HepG2 (cell line): Measurements from ENCODE around the gene HABP4. TPM values are rescaled to one million over a fixed set of nuclear protein-coding genes. Genes with fewer than 3 reads are reported as not detected.
A peak's percentile ranks its signal among the peaks of the same experiment; 100 is the strongest.

ENCODE experiments used
- AKAP8 ChIP-seq: sonication (generic); formaldehyde crosslinking; IDR thresholded peaks from 2 replicates; pipeline ENCODE4 v1.5.1; 2020; ENCODE audit warnings: mild to moderate bottlenecking, missing genetic modification reagents
- ASH2L ChIP-seq: fragments of 300-600, 200-600 bp; sonication (generic); IDR thresholded peaks from 2 replicates; pipeline ENCODE4 v1.7.0; 2017; ENCODE audit warnings: low read depth, mild to moderate bottlenecking, moderate library complexity, mixed read lengths, low read length; ENCODE audit not compliant: insufficient read length
- ETV5 ChIP-seq: IDR thresholded peaks from 2 replicates; pipeline ENCODE4 v1.6.1; 2018; ENCODE audit warnings: missing biosample characterization, missing genetic modification reagents, inconsistent platforms, borderline replicate concordance
- FOSL2 ChIP-seq: sonication (generic); formaldehyde crosslinking; IDR thresholded peaks from 2 replicates; pipeline ENCODE4 v1.4.0; 2020; ENCODE audit warnings: missing genetic modification reagents
- HCFC1 ChIP-seq: fragments of 150-350 bp; IDR thresholded peaks from 2 replicates; pipeline ENCODE4 v1.6.1; 2014; ENCODE audit warnings: low read depth, low read length
- HOMEZ ChIP-seq: IDR thresholded peaks from 2 replicates; pipeline ENCODE4 v1.6.1; 2016; ENCODE audit warnings: low read depth
- NFKBIZ ChIP-seq: IDR thresholded peaks from 2 replicates; pipeline ENCODE4 v1.6.1; 2018; ENCODE audit warnings: missing genetic modification reagents, missing compliant biosample characterization
- SYNCRIP ChIP-seq: fragments of 200-400 bp; formaldehyde crosslinking; IDR thresholded peaks from 2 replicates; pipeline ENCODE4 v1.6.1; 2018; ENCODE audit warnings: mild to moderate bottlenecking, low read depth, low read length; ENCODE audit not compliant: insufficient read depth
- TSC22D2 ChIP-seq: sonication (generic); formaldehyde crosslinking; IDR thresholded peaks from 2 replicates; pipeline ENCODE4 v1.5.1; 2020; ENCODE audit warnings: missing genetic modification reagents, mild to moderate bottlenecking, borderline replicate concordance
- ZFY ChIP-seq: sonication (generic); formaldehyde crosslinking; IDR thresholded peaks from 2 replicates; pipeline ENCODE4 v1.4.0; 2020; ENCODE audit warnings: missing genetic modification reagents
- ZNF709 ChIP-seq: sonication (generic); formaldehyde crosslinking; IDR thresholded peaks from 2 replicates; pipeline ENCODE4 v1.5.0; 2020; ENCODE audit warnings: mild to moderate bottlenecking, missing genetic modification reagents
- polyA plus RNA-seq, 8 experiments: library from polyadenylated mRNA; depleted of rRNA in 3 of 8; stranded (reverse) in 7 of 8; unstranded in 1 of 8; fragments of >200 nt; fragmentation: Illumina TruSeq in 4 of 8; extraction: Trizol in 4 of 8; gene quantifications; 2 replicates each; pipeline versions ENCODE4 v1.2.1 to v1.2.3, GENCODE V29; 2011 to 2016; ENCODE audit warnings: low read depth in 4 of 8, missing spikeins in 1 of 8, mixed read lengths in 1 of 8; ENCODE audit not compliant: insufficient read depth in 1 of 8
- total RNA-seq, 5 experiments: library from RNA; depleted of rRNA; stranded (reverse); fragments of >200 nt; fragmentation: Illumina TruSeq; extraction: Trizol; gene quantifications; 2 replicates each; pipeline ENCODE4 v1.2.3, GENCODE V29; 2016; ENCODE audit warnings: low read depth in 1 of 5
- TF ChIP-seq, protein P1 (sequence below): fragments of 450-650 bp; IDR thresholded peaks from 2 replicates; pipeline ENCODE4 v1.6.1; 2016
- TF ChIP-seq, protein P2 (sequence below): IDR thresholded peaks from 2 replicates; pipeline ENCODE4 v1.6.1; 2016; ENCODE audit warnings: mild to moderate bottlenecking, missing biosample characterization, missing genetic modification reagents
- TF ChIP-seq, protein P3 (sequence below), 2 experiments: fragments of 450-650 bp in 1 of 2; sonication (generic) in 1 of 2; formaldehyde crosslinking in 1 of 2; IDR thresholded peaks; 2 replicates each; pipeline versions ENCODE4 v1.6.1 to v1.8.0; 2016 to 2022; ENCODE audit warnings: antibody characterized with exemption in 1 of 2, mild to moderate bottlenecking in 1 of 2, missing genetic modification reagents in 1 of 2
- TF ChIP-seq, protein P4 (sequence below): sonication (generic); formaldehyde crosslinking; IDR thresholded peaks from 2 replicates; pipeline ENCODE4 v1.5.1; 2020; ENCODE audit warnings: mild to moderate bottlenecking, missing genetic modification reagents, moderate library complexity

Gene HABP4
- total and polyA plus RNA-seq, 2 of the 13 experiments (the other 11 are each of a cell fraction or from before 2014, with no cell fraction given) = 14.3 to 26.6 TPM

GRCh38 chr9:96417051-96417586 is 32.9 kb upstream of the HABP4 start (continued):
- TF ChIP-seq, protein P1, sequence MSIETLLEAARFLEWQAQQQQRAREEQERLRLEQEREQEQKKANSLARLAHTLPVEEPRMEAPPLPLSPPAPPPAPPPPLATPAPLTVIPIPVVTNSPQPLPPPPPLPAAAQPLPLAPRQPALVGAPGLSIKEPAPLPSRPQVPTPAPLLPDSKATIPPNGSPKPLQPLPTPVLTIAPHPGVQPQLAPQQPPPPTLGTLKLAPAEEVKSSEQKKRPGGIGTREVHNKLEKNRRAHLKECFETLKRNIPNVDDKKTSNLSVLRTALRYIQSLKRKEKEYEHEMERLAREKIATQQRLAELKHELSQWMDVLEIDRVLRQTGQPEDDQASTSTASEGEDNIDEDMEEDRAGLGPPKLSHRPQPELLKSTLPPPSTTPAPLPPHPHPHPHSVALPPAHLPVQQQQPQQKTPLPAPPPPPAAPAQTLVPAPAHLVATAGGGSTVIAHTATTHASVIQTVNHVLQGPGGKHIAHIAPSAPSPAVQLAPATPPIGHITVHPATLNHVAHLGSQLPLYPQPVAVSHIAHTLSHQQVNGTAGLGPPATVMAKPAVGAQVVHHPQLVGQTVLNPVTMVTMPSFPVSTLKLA = peak; percentile 59
- TF ChIP-seq FOSL2 (CRISPR knock-in tag) = peak; percentile 66
- TF ChIP-seq ASH2L = peak; percentile 52
- TF ChIP-seq, protein P2, sequence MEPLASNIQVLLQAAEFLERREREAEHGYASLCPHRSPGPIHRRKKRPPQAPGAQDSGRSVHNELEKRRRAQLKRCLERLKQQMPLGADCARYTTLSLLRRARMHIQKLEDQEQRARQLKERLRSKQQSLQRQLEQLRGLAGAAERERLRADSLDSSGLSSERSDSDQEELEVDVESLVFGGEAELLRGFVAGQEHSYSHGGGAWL (CRISPR knock-in tag) = peak; percentile 67
- peak; percentile 63; the same call in 1 of the 2 replicates for TF ChIP-seq HCFC1
- TF ChIP-seq, protein P3, sequence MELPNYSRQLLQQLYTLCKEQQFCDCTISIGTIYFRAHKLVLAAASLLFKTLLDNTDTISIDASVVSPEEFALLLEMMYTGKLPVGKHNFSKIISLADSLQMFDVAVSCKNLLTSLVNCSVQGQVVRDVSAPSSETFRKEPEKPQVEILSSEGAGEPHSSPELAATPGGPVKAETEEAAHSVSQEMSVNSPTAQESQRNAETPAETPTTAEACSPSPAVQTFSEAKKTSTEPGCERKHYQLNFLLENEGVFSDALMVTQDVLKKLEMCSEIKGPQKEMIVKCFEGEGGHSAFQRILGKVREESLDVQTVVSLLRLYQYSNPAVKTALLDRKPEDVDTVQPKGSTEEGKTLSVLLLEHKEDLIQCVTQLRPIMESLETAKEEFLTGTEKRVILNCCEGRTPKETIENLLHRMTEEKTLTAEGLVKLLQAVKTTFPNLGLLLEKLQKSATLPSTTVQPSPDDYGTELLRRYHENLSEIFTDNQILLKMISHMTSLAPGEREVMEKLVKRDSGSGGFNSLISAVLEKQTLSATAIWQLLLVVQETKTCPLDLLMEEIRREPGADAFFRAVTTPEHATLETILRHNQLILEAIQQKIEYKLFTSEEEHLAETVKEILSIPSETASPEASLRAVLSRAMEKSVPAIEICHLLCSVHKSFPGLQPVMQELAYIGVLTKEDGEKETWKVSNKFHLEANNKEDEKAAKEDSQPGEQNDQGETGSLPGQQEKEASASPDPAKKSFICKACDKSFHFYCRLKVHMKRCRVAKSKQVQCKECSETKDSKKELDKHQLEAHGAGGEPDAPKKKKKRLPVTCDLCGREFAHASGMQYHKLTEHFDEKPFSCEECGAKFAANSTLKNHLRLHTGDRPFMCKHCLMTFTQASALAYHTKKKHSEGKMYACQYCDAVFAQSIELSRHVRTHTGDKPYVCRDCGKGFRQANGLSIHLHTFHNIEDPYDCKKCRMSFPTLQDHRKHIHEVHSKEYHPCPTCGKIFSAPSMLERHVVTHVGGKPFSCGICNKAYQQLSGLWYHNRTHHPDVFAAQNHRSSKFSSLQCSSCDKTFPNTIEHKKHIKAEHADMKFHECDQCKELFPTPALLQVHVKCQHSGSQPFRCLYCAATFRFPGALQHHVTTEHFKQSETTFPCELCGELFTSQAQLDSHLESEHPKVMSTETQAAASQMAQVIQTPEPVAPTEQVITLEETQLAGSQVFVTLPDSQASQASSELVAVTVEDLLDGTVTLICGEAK (IDR thresholded peaks at IDR 0.05) = no peak
- TF ChIP-seq, protein P3 (CRISPR knock-in tag; IDR thresholded peaks at IDR 0.05) = peak; percentile 77
- TF ChIP-seq ETV5 (CRISPR knock-in tag) = peak; percentile 68; the same call in 1 of the 2 replicates
- TF ChIP-seq TSC22D2 = 0 out of 2 replicates have a peak, but pooled peaks have one; percentile 32
- TF ChIP-seq ZNF709 (CRISPR knock-in tag) = 0 out of 2 replicates have a peak, but pooled peaks have one; percentile 31
- TF ChIP-seq HOMEZ (CRISPR knock-in tag) = peak; percentile 25; the same call in 1 of the 2 replicates
- peak; percentile 89 for TF ChIP-seq ZFY (CRISPR knock-in tag)
- TF ChIP-seq SYNCRIP = no peak
- TF ChIP-seq NFKBIZ (CRISPR knock-in tag) = no peak
- TF ChIP-seq AKAP8 = peak; percentile 73
- TF ChIP-seq, protein P4, sequence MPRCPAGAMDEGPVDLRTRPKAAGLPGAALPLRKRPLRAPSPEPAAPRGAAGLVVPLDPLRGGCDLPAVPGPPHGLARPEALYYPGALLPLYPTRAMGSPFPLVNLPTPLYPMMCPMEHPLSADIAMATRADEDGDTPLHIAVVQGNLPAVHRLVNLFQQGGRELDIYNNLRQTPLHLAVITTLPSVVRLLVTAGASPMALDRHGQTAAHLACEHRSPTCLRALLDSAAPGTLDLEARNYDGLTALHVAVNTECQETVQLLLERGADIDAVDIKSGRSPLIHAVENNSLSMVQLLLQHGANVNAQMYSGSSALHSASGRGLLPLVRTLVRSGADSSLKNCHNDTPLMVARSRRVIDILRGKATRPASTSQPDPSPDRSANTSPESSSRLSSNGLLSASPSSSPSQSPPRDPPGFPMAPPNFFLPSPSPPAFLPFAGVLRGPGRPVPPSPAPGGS (CRISPR knock-in tag) = no peak; the same call in none of the 2 replicates
